Erythroblast (primary cell): ENCODE results near the gene TOB2.

Source experiments
- GATA1 ChIP-seq: IDR thresholded peaks from 2 replicates; pipeline ENCODE4 v1.6.1; 2011; ENCODE audit warnings: low read depth, mild to moderate bottlenecking, control low read depth, low read length, moderate library complexity
- POLR2A ChIP-seq: IDR thresholded peaks from 2 replicates; pipeline ENCODE4 v1.6.1; 2011; ENCODE audit warnings: mild to moderate bottlenecking, low read length

DNA sequence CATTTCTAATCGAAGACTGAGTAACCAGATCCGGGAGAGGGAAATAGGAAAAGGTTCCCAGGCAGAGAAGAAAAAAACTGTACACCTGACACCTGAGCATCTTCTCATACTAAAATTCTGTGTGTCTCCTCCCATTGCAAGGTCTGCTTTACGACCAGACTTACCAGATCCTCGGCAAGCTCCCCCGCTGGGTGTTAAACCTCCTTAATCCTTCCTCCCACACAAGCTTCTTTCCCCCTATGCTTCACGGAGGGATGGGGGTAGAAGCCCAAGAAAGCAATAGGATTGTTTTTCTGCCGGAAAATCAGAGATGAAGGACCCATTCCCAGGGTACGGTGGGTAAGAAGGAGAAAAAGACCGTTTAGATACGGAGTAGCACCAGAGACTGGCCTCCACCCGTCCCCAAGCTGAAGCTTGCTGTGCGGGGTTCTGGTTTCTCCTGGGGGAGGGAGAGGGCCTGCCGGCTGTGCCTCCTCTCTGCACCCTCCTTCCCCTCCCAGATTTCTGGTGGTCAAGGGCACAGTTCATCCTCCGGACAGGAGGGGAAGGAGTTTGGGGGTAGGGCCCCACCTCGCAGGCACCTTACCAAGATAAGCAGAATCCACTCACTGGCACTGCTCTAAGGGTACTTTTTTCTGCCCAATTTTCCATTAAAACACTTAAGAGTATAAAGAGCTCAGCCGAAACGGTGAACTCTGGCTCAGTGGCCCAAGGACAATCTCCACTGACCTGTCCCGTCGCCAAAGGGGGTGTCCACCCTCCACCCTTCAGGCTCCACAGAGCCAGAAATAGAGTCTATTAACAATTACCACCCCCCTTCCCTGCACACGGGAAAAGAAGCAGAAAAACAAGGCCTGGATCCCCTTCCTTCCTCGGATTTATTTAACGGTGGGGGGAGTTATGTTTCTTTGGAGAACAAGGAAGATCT is 1.2 kb downstream of the TOB2 start:
- no peak for TF ChIP-seq POLR2A
- no peak for TF ChIP-seq GATA1
